HAP-1 (cell line): ENCODE data around the gene TMEM158.

Source experiments
- DNase-seq, 2 experiments: peaks; one replicate each; pipeline ENCODE4 v3.0.0-alpha.2; 2016 to 2020; ENCODE audit warnings: low spot score in 2 of 2
- H3K27me3 ChIP-seq: fragments of 250-450 bp; sonication (Bioruptor Pico); 2 replicates; pipeline ENCODE4 v1.5.1; 2020; ENCODE audit warnings: low read depth, mild to moderate bottlenecking, moderate library complexity
- H3K36me3 ChIP-seq: fragments of 250-450 bp; sonication (Bioruptor Pico); replicated peaks from 2 replicates; pipeline ENCODE4 v1.5.1; 2020; ENCODE audit warnings: mild to moderate bottlenecking
- H3K4me1 ChIP-seq: fragments of 250-450 bp; sonication (Bioruptor Pico); 2 replicates; pipeline ENCODE4 v1.5.1; 2020; ENCODE audit warnings: mild to moderate bottlenecking
- H3K4me3 ChIP-seq: fragments of 250-450 bp; sonication (Bioruptor Pico); 2 replicates; pipeline ENCODE4 v1.5.1; 2020; ENCODE audit warnings: mild to moderate bottlenecking, moderate library complexity
- H3K9me3 ChIP-seq: fragments of 250-450 bp; sonication (Bioruptor Pico); 2 replicates; pipeline ENCODE4 v1.5.1; 2020; ENCODE audit warnings: mild to moderate bottlenecking, moderate library complexity
- in situ Hi-C: fragments of 300-500 bp; cut with MboI; formaldehyde crosslinking; loops from 3 replicates; pipeline ENCODE4 v1.14.3; 2020; ENCODE audit warnings: low sequenced_read_pairs, inconsistent platforms, mixed read lengths

TMEM158 gene

GRCh38 chr3:45226206-45226915 is at the start of gene TMEM158:
TSS of gene TMEM158 (minus strand) at chr3:45226287. CDS start at chr3:45226027, 260 bp downstream.
- peak; percentile 69 to 94 for DNase-seq
- in situ Hi-C loops, result loop anchor here (10.0 kb wide), 1 partner anchor 268 kb away; no protein-coding TSS in a partner anchor
- H3K27me3 ChIP-seq, result no peaks in the 10 kb centered on the region
- peaks cover 15% of the 10 kb centered on the region for H3K4me1 ChIP-seq
- H3K9me3 ChIP-seq, result no peaks in the 10 kb centered on the region
- H3K36me3 ChIP-seq, result no peaks in the 10 kb centered on the region
- H3K4me3 ChIP-seq, result peak within 1 kb of the TSS; percentile 45

GRCh38 chr3:45275006-45275704 is 49.1 kb upstream of the TMEM158 start:
- Histone ChIP-seq H3K36me3 (no peaks in the 10 kb centered on the region), H3K27me3 (no peaks in the 10 kb centered on the region), H3K4me3 (no peak overlapping the region), H3K9me3 (peaks cover 3% of the 10 kb centered on the region; the same call in 1 of the 2 replicates), H3K4me1 (no peaks in the 10 kb centered on the region; the same call in 1 of the 2 replicates)
- DNase-seq, result no peak
- in situ Hi-C loops, result no loop called here

- no peaks in the 10 kb centered on the region; the same call in 1 of the 2 replicates for H3K4me1 ChIP-seq
Observed at GRCh38 chr3:45273681-45274515, 47.8 kb upstream of the TMEM158 start.

GRCh38 chr3:45272828-45273470 is 46.9 kb upstream of the TMEM158 start:
- H3K36me3 ChIP-seq, result no peaks in the 10 kb centered on the region
- peaks cover 3% of the 10 kb centered on the region; the same call in 1 of the 2 replicates for H3K9me3 ChIP-seq
- DNase-seq, result no peak
- no peaks in the 10 kb centered on the region; the same call in 1 of the 2 replicates for H3K4me1 ChIP-seq
- in situ Hi-C loops, result no loop called here
- H3K4me3 ChIP-seq, result no peak overlapping the region
- no peaks in the 10 kb centered on the region for H3K27me3 ChIP-seq

More at GRCh38 chr3:45273681-45274515, 47.8 kb upstream of the TMEM158 start:
- H3K9me3 ChIP-seq, result peaks cover 3% of the 10 kb centered on the region; the same call in 1 of the 2 replicates
- no peaks in the 10 kb centered on the region for H3K27me3 ChIP-seq
- no peak for DNase-seq
- no peak overlapping the region for H3K4me3 ChIP-seq
- H3K36me3 ChIP-seq, result no peaks in the 10 kb centered on the region
- in situ Hi-C loops, result no loop called here

- no peaks in the 10 kb centered on the region for H3K36me3 ChIP-seq
- no peaks in the 10 kb centered on the region for H3K27me3 ChIP-seq
- no peak overlapping the region for H3K4me3 ChIP-seq
- in situ Hi-C loops, result no loop called here
- no peak for DNase-seq
- no peaks in the 10 kb centered on the region for H3K9me3 ChIP-seq
- no peaks in the 10 kb centered on the region for H3K4me1 ChIP-seq
Observed at GRCh38 chr3:45272032-45272810, 46.1 kb upstream of the TMEM158 start.

- no peak for DNase-seq
- Histone ChIP-seq H3K9me3 (no peaks in the 10 kb centered on the region), H3K4me1 (no peaks in the 10 kb centered on the region), H3K36me3 (no peaks in the 10 kb centered on the region), H3K27me3 (no peaks in the 10 kb centered on the region), H3K4me3 (no peak overlapping the region)
- in situ Hi-C loops, result no loop called here
Observed at GRCh38 chr3:45269952-45270351, 43.9 kb upstream of the TMEM158 start.

GRCh38 chr3:45267097-45267496 is 41.0 kb upstream of the TMEM158 start:
- H3K9me3 ChIP-seq, result no peaks in the 10 kb centered on the region
- no peaks in the 10 kb centered on the region for H3K36me3 ChIP-seq
- no peak for DNase-seq
- no peaks in the 10 kb centered on the region for H3K27me3 ChIP-seq
- H3K4me3 ChIP-seq, result no peak overlapping the region
- in situ Hi-C loops, result no loop called here
- no peaks in the 10 kb centered on the region for H3K4me1 ChIP-seq

GRCh38 chr3:45261333-45262110 is 35.4 kb upstream of the TMEM158 start:
- DNase-seq, result no peak
- Histone ChIP-seq H3K27me3 (peaks cover 3% of the 10 kb centered on the region; the same call in 1 of the 2 replicates), H3K4me3 (no peak overlapping the region), H3K4me1 (no peaks in the 10 kb centered on the region), H3K9me3 (no peaks in the 10 kb centered on the region), H3K36me3 (no peaks in the 10 kb centered on the region)
- in situ Hi-C loops, result no loop called here

- H3K4me1 ChIP-seq, result no peaks in the 10 kb centered on the region
- H3K9me3 ChIP-seq, result no peaks in the 10 kb centered on the region
- DNase-seq, result no peak
- H3K4me3 ChIP-seq, result no peak overlapping the region
- in situ Hi-C loops, result no loop called here
- no peaks in the 10 kb centered on the region for H3K36me3 ChIP-seq
- peaks cover 3% of the 10 kb centered on the region; the same call in 1 of the 2 replicates for H3K27me3 ChIP-seq
Observed at GRCh38 chr3:45259133-45259532, 33.0 kb upstream of the TMEM158 start.

- no peak for DNase-seq
- Histone ChIP-seq H3K4me3 (no peak overlapping the region), H3K4me1 (no peaks in the 10 kb centered on the region), H3K9me3 (no peaks in the 10 kb centered on the region), H3K36me3 (no peaks in the 10 kb centered on the region), H3K27me3 (peaks cover 3% of the 10 kb centered on the region; the same call in 1 of the 2 replicates)
- in situ Hi-C loops, result no loop called here
Observed at GRCh38 chr3:45258317-45258716, 32.2 kb upstream of the TMEM158 start.

- H3K4me3 ChIP-seq, result no peak overlapping the region
- no peaks in the 10 kb centered on the region for H3K36me3 ChIP-seq
- no peak for DNase-seq
- peaks cover 3% of the 10 kb centered on the region; the same call in 1 of the 2 replicates for H3K27me3 ChIP-seq
- peaks cover 2% of the 10 kb centered on the region for H3K4me1 ChIP-seq
- in situ Hi-C loops, result no loop called here
- no peaks in the 10 kb centered on the region for H3K9me3 ChIP-seq
Observed at GRCh38 chr3:45253316-45253715, 27.2 kb upstream of the TMEM158 start.

GRCh38 chr3:45252826-45253225 is 26.7 kb upstream of the TMEM158 start:
- Histone ChIP-seq H3K4me1 (peaks cover 6% of the 10 kb centered on the region), H3K9me3 (no peaks in the 10 kb centered on the region), H3K27me3 (peaks cover 3% of the 10 kb centered on the region; the same call in 1 of the 2 replicates), H3K4me3 (no peak overlapping the region), H3K36me3 (no peaks in the 10 kb centered on the region)
- in situ Hi-C loops, result no loop called here
- no peak for DNase-seq
